Liver (tissue), 9 donors: ENCODE data around the gene MXD3. TPM values are rescaled to one million over a fixed set of nuclear protein-coding genes. Genes with fewer than 3 reads are reported as not detected.

Experiments
- DNase-seq: peaks from one replicate; pipeline ENCODE4 v3.0.0-alpha.2; 2017; ENCODE audit warnings: low spot score
- H3K27ac ChIP-seq, 2 donors: one replicate each; pipeline ENCODE4 v1.7.0; 2013; ENCODE audit warnings: inconsistent platforms in 2 of 2, low read length in 2 of 2, control low read depth in 1 of 2, low read depth in 1 of 2, mild to moderate bottlenecking in 1 of 2
- H3K27me3 ChIP-seq, 4 donors: one replicate each; pipeline versions ENCODE4 v1.6.1 to v1.7.0; 2013; ENCODE audit warnings: low read length in 3 of 4, inconsistent platforms in 1 of 4, mild to moderate bottlenecking in 1 of 4, moderate library complexity in 1 of 4; ENCODE audit not compliant: control insufficient read depth in 4 of 4, insufficient read depth in 4 of 4
- H3K36me3 ChIP-seq, 4 donors: one replicate each; pipeline versions ENCODE4 v1.6.1 to v1.7.0; 2013; ENCODE audit warnings: low read length in 3 of 4, mild to moderate bottlenecking in 3 of 4, low read depth in 1 of 4, moderate library complexity in 1 of 4; ENCODE audit not compliant: control insufficient read depth in 4 of 4, insufficient read depth in 3 of 4
- H3K4me1 ChIP-seq, 4 donors: one replicate each; pipeline versions ENCODE4 v1.6.1 to v1.7.0; 2013; ENCODE audit warnings: low read length in 3 of 4, mild to moderate bottlenecking in 3 of 4, moderate library complexity in 1 of 4; ENCODE audit not compliant: control insufficient read depth in 4 of 4, insufficient read depth in 4 of 4
- H3K4me3 ChIP-seq, 3 donors: one replicate each; pipeline versions ENCODE4 v1.6.1 to v1.7.0; 2013; ENCODE audit warnings: low read length in 3 of 3, control low read depth in 1 of 3, low read depth in 1 of 3, mild to moderate bottlenecking in 1 of 3
- H3K9ac ChIP-seq, 2 donors: one replicate each; pipeline ENCODE4 v1.7.0; 2013; ENCODE audit warnings: low read length in 2 of 2, mild to moderate bottlenecking in 2 of 2, moderate library complexity in 2 of 2, control low read depth in 1 of 2, low read depth in 1 of 2
- H3K9me3 ChIP-seq, 4 donors: one replicate each; pipeline versions ENCODE4 v1.6.1 to v1.7.0; 2013; ENCODE audit warnings: low read length in 3 of 4; ENCODE audit not compliant: control insufficient read depth in 4 of 4
- ATF3 ChIP-seq: IDR thresholded peaks from 2 replicates; pipeline ENCODE4 v1.6.1; 2016; ENCODE audit warnings: antibody characterized with exemption
- CTCF ChIP-seq: fragments of 150-350 bp; IDR thresholded peaks from 2 replicates; pipeline ENCODE4 v1.5.1; 2017; ENCODE audit warnings: improper control_type of control experiment, low read depth, low read length; ENCODE audit not compliant: missing input control
- EGR1 ChIP-seq, 2 donors: IDR thresholded peaks; 2 replicates each; pipeline ENCODE4 v1.6.1; 2016 to 2018; ENCODE audit warnings: antibody characterized with exemption in 2 of 2, low read depth in 2 of 2
- FOXA2 ChIP-seq: IDR thresholded peaks from 2 replicates; pipeline ENCODE4 v1.6.1; 2016; ENCODE audit warnings: antibody characterized with exemption
- GABPA ChIP-seq, 2 donors: IDR thresholded peaks in 1 of 2; conservative IDR thresholded peaks in 1 of 2; 2 replicates each; pipeline ENCODE4 v1.6.1; 2016; ENCODE audit warnings: antibody characterized with exemption in 2 of 2, mild to moderate bottlenecking in 1 of 2, moderate library complexity in 1 of 2
- HNF4A ChIP-seq, 2 donors: conservative IDR thresholded peaks; 2 replicates each; pipeline ENCODE4 v1.6.1; 2016; ENCODE audit warnings: antibody characterized with exemption in 2 of 2, mild to moderate bottlenecking in 2 of 2
- JUND ChIP-seq, 2 donors: IDR thresholded peaks; 2 replicates each; pipeline ENCODE4 v1.6.1; 2016; ENCODE audit warnings: antibody characterized with exemption in 2 of 2
- MAX ChIP-seq: IDR thresholded peaks from 2 replicates; pipeline ENCODE4 v1.6.1; 2016; ENCODE audit warnings: antibody characterized with exemption
- NR2F2 ChIP-seq: IDR thresholded peaks from 2 replicates; pipeline ENCODE4 v1.6.1; 2016; ENCODE audit warnings: antibody characterized with exemption
- RAD21 ChIP-seq, 2 donors: IDR thresholded peaks; 2 replicates each; pipeline ENCODE4 v1.6.1; 2016; ENCODE audit warnings: antibody characterized with exemption in 2 of 2, mild to moderate bottlenecking in 2 of 2
- REST ChIP-seq: IDR thresholded peaks from 2 replicates; pipeline ENCODE4 v1.6.1; 2016; ENCODE audit warnings: antibody characterized with exemption, mild to moderate bottlenecking
- SP1 ChIP-seq: IDR thresholded peaks from 2 replicates; pipeline ENCODE4 v1.6.1; 2018; ENCODE audit warnings: antibody characterized with exemption, mild to moderate bottlenecking
- TAF1 ChIP-seq: conservative IDR thresholded peaks from 2 replicates; pipeline ENCODE4 v1.6.1; 2016; ENCODE audit warnings: antibody characterized with exemption, mild to moderate bottlenecking
- YY1 ChIP-seq: IDR thresholded peaks from 2 replicates; pipeline ENCODE4 v1.6.1; 2016; ENCODE audit warnings: antibody characterized with exemption, mild to moderate bottlenecking
- ZBTB33 ChIP-seq: IDR thresholded peaks from 2 replicates; pipeline ENCODE4 v1.6.1; 2016; ENCODE audit warnings: antibody characterized with exemption
- WGBS: extraction: QIAGEN DNeasy Blood & Tissue Kit; methylation state at CpG from one replicate; pipeline ENCODE4 v1.1.7; 2013; 5-methylcytosine and 5-hydroxymethylcytosine counted together
- polyA plus RNA-seq, 2 donors: library from polyadenylated mRNA; stranded (reverse) in 1 of 2; unstranded in 1 of 2; fragments of 200-250 nt in 1 of 2; fragments of >200 nt in 1 of 2; fragmentation: Nextera tagmentation in 1 of 2; extraction: Ambion mirVana in 1 of 2; gene quantifications; one replicate each; pipeline versions ENCODE4 v1.2.1 to v1.2.3, GENCODE V29; 2013 to 2015
- total RNA-seq, 2 donors: library from RNA; depleted of rRNA; stranded (reverse); fragments of >200 nt; gene quantifications; one replicate each; pipeline ENCODE4 v1.2.3, GENCODE V29; 2014
- donor health status: healthy.
- donor health status: healthy.
- donor health status: healthy.
- donor health status: healthy.
- donor health status: healthy.

Gene MXD3
- total and polyA plus RNA-seq, 4 donors: 1.9 to 36.8 (median 7.0) TPM

- TF ChIP-seq RAD21 (IDR thresholded peaks at IDR 0.05): no peak
- TF ChIP-seq TAF1: no peak
Observed at GRCh38 chr5:177336603-177337494, 25.2 kb upstream of the MXD3 start (continued).

- H3K36me3 ChIP-seq: peaks cover 28 to 76% (median 42%) of the 10 kb centered on the region in 4 donors
- TF ChIP-seq MAX (no peak), YY1 (no peak), REST (no peak), RAD21 (IDR thresholded peaks at IDR 0.05) (peak; percentile 17 to 59), GABPA (IDR thresholded peaks at IDR 0.05 in 1 of 2, conservative IDR thresholded peaks at IDR 0.05 in 1 of 2) (no peak), CTCF (peak; percentile 17), FOXA2 (no peak)
- no peak overlapping the region for H3K4me3 ChIP-seq
- H3K9me3 ChIP-seq: no peaks in the 10 kb centered on the region
- WGBS: 77% methylated on average over 12 of the region's 12 CpGs
- H3K4me1 ChIP-seq: peaks cover 0 to 8% (median 0%) of the 10 kb centered on the region in 4 donors
- peak overlapping the region in 1 of 2 donors; percentile 48 for H3K27ac ChIP-seq
- DNase-seq: no peak
- H3K9ac ChIP-seq: no peak overlapping the region
- H3K27me3 ChIP-seq: no peaks in the 10 kb centered on the region
Observed at GRCh38 chr5:177336112-177336511, 24.4 kb upstream of the MXD3 start.

- Histone ChIP-seq H3K27me3 (no peaks in the 10 kb centered on the region), H3K9me3 (no peaks in the 10 kb centered on the region), H3K36me3 (peaks cover 28 to 80% (median 43%) of the 10 kb centered on the region in 4 donors), H3K4me1 (peaks cover 0 to 8% (median 0%) of the 10 kb centered on the region in 4 donors), H3K9ac (no peak overlapping the region), H3K27ac (peak overlapping the region in 1 of 2 donors; percentile 48), H3K4me3 (no peak overlapping the region)
- WGBS: 82% methylated on average over 7 of the region's 7 CpGs
- DNase-seq: no peak
- TF ChIP-seq EGR1 (IDR thresholded peaks at IDR 0.05; ENCODE audit: low read depth in 2 of 2) (no peak), FOXA2 (no peak), TAF1 (no peak), CTCF (no peak), SP1 (no peak), HNF4A (conservative IDR thresholded peaks at IDR 0.05) (no peak), NR2F2 (no peak), JUND (IDR thresholded peaks at IDR 0.05) (no peak), ZBTB33 (no peak), ATF3 (no peak)
Observed at GRCh38 chr5:177335701-177336065, 24.0 kb upstream of the MXD3 start.
